HG03439 (cell line): ENCODE measurements around the gene MCCD1.

Experiments used
- ATAC-seq: cut with Tn5 transposase; IDR thresholded peaks from one replicate; pipeline ENCODE4 v1.9.1; 2021; ENCODE audit warnings: mild to moderate bottlenecking, moderate library complexity; ENCODE audit not compliant: unreplicated experiment

MCCD1 gene

GRCh38 chr6:31510007-31510406 is 18.8 kb upstream of the MCCD1 start:
- ATAC-seq, result no peak

- ATAC-seq, result no peak
Measured at GRCh38 chr6:31513456-31514165, 15.2 kb upstream of the MCCD1 start.

GRCh38 chr6:31521835-31522234 is 6.9 kb upstream of the MCCD1 start:
- no peak for ATAC-seq

- ATAC-seq, result no peak
Measured at GRCh38 chr6:31525553-31525931, 3.2 kb upstream of the MCCD1 start.

GRCh38 chr6:31525932-31526591 is 2.7 kb upstream of the MCCD1 start:
- no peak for ATAC-seq

GRCh38 chr6:31528307-31528777 is 420 bp upstream of the MCCD1 start:
- no peak for ATAC-seq

- no peak for ATAC-seq
Measured at GRCh38 chr6:31529329-31530150, 778 bp downstream of the MCCD1 start.

- no peak for ATAC-seq
Measured at GRCh38 chr6:31530659-31531058, 1.9 kb downstream of the MCCD1 start.

GRCh38 chr6:31531162-31531561 is 2.4 kb downstream of the MCCD1 start:
- ATAC-seq, result no peak

GRCh38 chr6:31531771-31532643 is 3.2 kb downstream of the MCCD1 start:
- ATAC-seq, result no peak

- ATAC-seq, result no peak
Measured at GRCh38 chr6:31532644-31533454, 4.1 kb downstream of the MCCD1 start.

- no peak for ATAC-seq
Measured at GRCh38 chr6:31533455-31533841, 4.7 kb downstream of the MCCD1 start.

- ATAC-seq, result no peak
Measured at GRCh38 chr6:31534011-31534410, 5.2 kb downstream of the MCCD1 start.

GRCh38 chr6:31534521-31535040 is 5.8 kb downstream of the MCCD1 start:
- ATAC-seq, result no peak

- no peak for ATAC-seq
Measured at GRCh38 chr6:31535538-31536324, 7.0 kb downstream of the MCCD1 start.

GRCh38 chr6:31538805-31539400 is 10.1 kb downstream of the MCCD1 start:
- ATAC-seq, result no peak

GRCh38 chr6:31540640-31541039 is 11.9 kb downstream of the MCCD1 start:
- ATAC-seq, result no peak

GRCh38 chr6:31541059-31541657 is 12.4 kb downstream of the MCCD1 start:
- ATAC-seq, result no peak
